H1 (cell line): ENCODE data around the gene NCAM1. TPM values are rescaled to one million over a fixed set of nuclear protein-coding genes. Genes with fewer than 3 reads are reported as not detected.

Experiments
- CTCF ChIA-PET: fragments of 300-600 bp; sonication (Branson Sonifier 250); formaldehyde crosslinking; loops from one replicate; lab custom pipeline; 2021; ENCODE audit not compliant: partially characterized antibody; lab: Charles Lee
- POLR2A ChIA-PET: fragments of 300-600 bp; sonication (Branson Sonifier 250); formaldehyde crosslinking; loops from one replicate; lab custom pipeline; 2021; ENCODE audit warnings: inconsistent platforms; ENCODE audit not compliant: partially characterized antibody; lab: Charles Lee
- DNase-seq, 2 experiments: peaks; one replicate each; pipeline versions ENCODE4 v3.0.0 to v3.0.0-alpha.2; 2010 to 2022; ENCODE audit warnings: low spot score in 2 of 2, low read depth in 1 of 2, mixed read lengths in 1 of 2
- FAIRE-seq: peaks from 2 replicates; lab custom pipeline; 2011; peaks lifted over from hg19 to GRCh38; lab: Jason Lieb, UNC
- H2AFZ ChIP-seq: 2 replicates; pipeline ENCODE4 v1.8.1; 2012; ENCODE audit warnings: low read length, inconsistent platforms
- H2AK5ac ChIP-seq: 2 replicates; pipeline ENCODE4 v1.6.1; 2013; ENCODE audit warnings: low read depth, low read length
- H2BK120ac ChIP-seq: replicated peaks from 2 replicates; pipeline ENCODE3; 2013; ENCODE audit warnings: low read depth, low read length, inconsistent platforms
- H2BK12ac ChIP-seq: 2 replicates; pipeline ENCODE4 v1.6.1; 2013; ENCODE audit warnings: low read depth, low read length
- H2BK15ac ChIP-seq: 2 replicates; pipeline ENCODE4 v1.6.1; 2013; ENCODE audit warnings: low read length
- H2BK20ac ChIP-seq: 2 replicates; pipeline ENCODE4 v1.6.1; 2013; ENCODE audit warnings: low read length
- H2BK5ac ChIP-seq: 2 replicates; pipeline ENCODE4 v1.6.1; 2013; ENCODE audit warnings: low read depth, low read length
- H3K14ac ChIP-seq: 2 replicates; pipeline ENCODE4 v1.6.1; 2013; ENCODE audit warnings: inconsistent platforms; ENCODE audit not compliant: insufficient read length
- H3K18ac ChIP-seq: 2 replicates; pipeline ENCODE4 v1.6.1; 2013; ENCODE audit warnings: low read length; ENCODE audit errors: extremely low read depth
- H3K23ac ChIP-seq: 2 replicates; pipeline ENCODE4 v1.6.1; 2013; ENCODE audit warnings: inconsistent platforms; ENCODE audit not compliant: insufficient read length
- H3K23me2 ChIP-seq: 2 replicates; pipeline ENCODE4 v1.6.1; 2013; ENCODE audit warnings: low read depth, low read length
- H3K27ac ChIP-seq: 2 replicates; pipeline ENCODE4 v1.6.1; 2011; ENCODE audit warnings: low read depth, low read length, inconsistent platforms
- H3K27me3 ChIP-seq, 4 experiments: replicated peaks in 1 of 4; 1 replicate in 1 of 4; 2 replicates in 3 of 4; pipeline versions ENCODE4 v1.6.1 to v1.8.1; 2011 to 2013; ENCODE audit warnings: low read length in 3 of 4, mild to moderate bottlenecking in 3 of 4, inconsistent platforms in 2 of 4, mixed read lengths in 2 of 4, moderate library complexity in 1 of 4; ENCODE audit not compliant: control insufficient read depth in 3 of 4, insufficient read depth in 3 of 4; ENCODE audit errors: extremely low read depth in 1 of 4
- H3K36me3 ChIP-seq, 4 experiments: 2 replicates each; pipeline versions ENCODE4 v1.6.1 to v1.8.1; 2011 to 2013; ENCODE audit warnings: mild to moderate bottlenecking in 4 of 4, low read length in 3 of 4, moderate library complexity in 2 of 4, control low read depth in 1 of 4, inconsistent platforms in 1 of 4; ENCODE audit not compliant: insufficient read depth in 4 of 4, control insufficient read depth in 2 of 4
- H3K4ac ChIP-seq: replicated peaks from 2 replicates; pipeline ENCODE3; 2013; ENCODE audit warnings: low read length, low read depth, mixed read lengths, inconsistent platforms; ENCODE audit not compliant: insufficient read length
- H3K4me1 ChIP-seq, 4 experiments: replicated peaks in 1 of 4; 1 replicate in 1 of 4; 2 replicates in 3 of 4; pipeline versions ENCODE4 v1.6.1 to v1.8.1; 2011 to 2013; ENCODE audit warnings: low read length in 3 of 4, inconsistent platforms in 2 of 4, mixed read lengths in 1 of 4; ENCODE audit not compliant: insufficient read depth in 4 of 4, control insufficient read depth in 3 of 4
- H3K4me2 ChIP-seq, 2 experiments: 2 replicates each; pipeline versions ENCODE4 v1.6.1 to v1.8.1; 2011 to 2013; ENCODE audit warnings: low read depth in 2 of 2, low read length in 2 of 2, control low read depth in 1 of 2, inconsistent platforms in 1 of 2, mild to moderate bottlenecking in 1 of 2; ENCODE audit not compliant: insufficient read depth in 1 of 2
- H3K4me3 ChIP-seq, 4 experiments: fragments of 200-600, 300-600 bp in 1 of 4; sonication (generic), shearing (Covaris generic), sonication (Bioruptor Twin) in 1 of 4; 2 replicates each; pipeline versions ENCODE4 v1.5.1 to v1.8.1; 2011 to 2016; ENCODE audit warnings: low read length in 4 of 4, low read depth in 3 of 4, control low read depth in 2 of 4, inconsistent platforms in 2 of 4, mild to moderate bottlenecking in 2 of 4, mixed read lengths in 1 of 4, moderate library complexity in 1 of 4; ENCODE audit not compliant: insufficient read depth in 2 of 4; ENCODE audit errors: extremely low read depth in 1 of 4
- H3K56ac ChIP-seq: replicated peaks from 2 replicates; pipeline ENCODE3; 2013; ENCODE audit warnings: low read depth, mild to moderate bottlenecking, mixed read lengths, low read length, inconsistent platforms; ENCODE audit not compliant: insufficient read length
- H3K79me1 ChIP-seq: 2 replicates; pipeline ENCODE4 v1.6.1; 2013; ENCODE audit warnings: low read depth, low read length, control low read depth
- H3K79me2 ChIP-seq, 2 experiments: 2 replicates each; pipeline versions ENCODE4 v1.6.1 to v1.8.1; 2012 to 2013; ENCODE audit warnings: low read length in 2 of 2, mild to moderate bottlenecking in 2 of 2, inconsistent platforms in 1 of 2; ENCODE audit not compliant: insufficient read depth in 2 of 2, control insufficient read depth in 1 of 2
- H3K9ac ChIP-seq, 4 experiments: replicated peaks in 1 of 4; 1 replicate in 1 of 4; 2 replicates in 3 of 4; pipeline versions ENCODE4 v1.6.1 to v1.8.1; 2011 to 2013; ENCODE audit warnings: low read depth in 3 of 4, low read length in 3 of 4, control low read depth in 2 of 4, mild to moderate bottlenecking in 2 of 4, moderate library complexity in 2 of 4, inconsistent platforms in 1 of 4; ENCODE audit errors: extremely low read depth in 1 of 4
- H3K9me3 ChIP-seq, 2 experiments: 2 replicates each; pipeline versions ENCODE4 v1.6.1 to v1.8.1; 2012 to 2013; ENCODE audit warnings: mild to moderate bottlenecking in 2 of 2, moderate library complexity in 2 of 2, control low read depth in 1 of 2, inconsistent platforms in 1 of 2, low read depth in 1 of 2, low read length in 1 of 2, mixed read lengths in 1 of 2; ENCODE audit not compliant: insufficient read depth in 2 of 2
- H4K20me1 ChIP-seq, 2 experiments: replicated peaks in 1 of 2; 2 replicates each; pipeline versions ENCODE3 to v1.8.1; 2011 to 2013; ENCODE audit warnings: inconsistent platforms in 2 of 2, low read length in 2 of 2, mild to moderate bottlenecking in 1 of 2; ENCODE audit not compliant: insufficient read depth in 2 of 2, control insufficient read depth in 1 of 2
- H4K5ac ChIP-seq: 2 replicates; pipeline ENCODE4 v1.6.1; 2013; ENCODE audit warnings: low read length, low read depth, mixed read lengths, inconsistent platforms; ENCODE audit not compliant: insufficient read length
- H4K8ac ChIP-seq: 2 replicates; pipeline ENCODE4 v1.8.0; 2013; ENCODE audit warnings: mild to moderate bottlenecking, moderate library complexity, low read length, inconsistent platforms; ENCODE audit not compliant: insufficient read depth; ENCODE audit errors: extremely low read depth
- H4K91ac ChIP-seq: replicated peaks from 2 replicates; pipeline ENCODE3; 2013; ENCODE audit warnings: low read length, mixed read lengths, inconsistent platforms; ENCODE audit not compliant: insufficient read length
- CBX5 ChIP-seq: fragments of 300-800, 300-1000 bp; sonication (generic); IDR thresholded peaks from 2 replicates; pipeline ENCODE4 v1.7.1; 2016; ENCODE audit warnings: antibody characterized with exemption, low read length, low read depth
- CREB1 ChIP-seq: IDR thresholded peaks from 2 replicates; pipeline ENCODE4 v1.6.1; 2012; ENCODE audit warnings: inconsistent platforms
- KDM4A ChIP-seq: IDR thresholded peaks from one replicate; pipeline ENCODE4 v1.7.1; 2012; ENCODE audit warnings: low read depth, mild to moderate bottlenecking, moderate library complexity, low read length, inconsistent platforms; ENCODE audit not compliant: severe bottlenecking
- RAD21 ChIP-seq, 2 experiments: IDR thresholded peaks in 1 of 2; conservative IDR thresholded peaks in 1 of 2; 2 replicates each; pipeline ENCODE4 v1.6.1; 2011; ENCODE audit warnings: low read depth in 2 of 2, low read length in 2 of 2, improper control_type of control experiment in 1 of 2, inconsistent platforms in 1 of 2, mild to moderate bottlenecking in 1 of 2, moderate library complexity in 1 of 2
- RFX5 ChIP-seq: IDR thresholded peaks from 2 replicates; pipeline ENCODE4 v1.6.1; 2011; ENCODE audit warnings: low read depth, low read length, improper control_type of control experiment, borderline replicate concordance
- RXRA ChIP-seq: IDR thresholded peaks from 2 replicates; pipeline ENCODE4 v1.6.1; 2011; ENCODE audit warnings: low read depth, mild to moderate bottlenecking, low read length, moderate library complexity; ENCODE audit not compliant: insufficient read depth
- SP1 ChIP-seq: IDR thresholded peaks from 2 replicates; pipeline ENCODE4 v1.6.1; 2011; ENCODE audit warnings: low read depth, low read length
- SP2 ChIP-seq: IDR thresholded peaks from 2 replicates; pipeline ENCODE4 v1.6.1; 2012; ENCODE audit warnings: mild to moderate bottlenecking, low read length, inconsistent platforms
- SP4 ChIP-seq: IDR thresholded peaks from 2 replicates; pipeline ENCODE4 v1.6.1; 2012; ENCODE audit warnings: low read length, inconsistent platforms
- TBP ChIP-seq: IDR thresholded peaks from 2 replicates; pipeline ENCODE4 v1.6.1; 2011; ENCODE audit warnings: low read depth, low read length, improper control_type of control experiment
- TEAD4 ChIP-seq: IDR thresholded peaks from 2 replicates; pipeline ENCODE4 v1.6.1; 2012; ENCODE audit warnings: low read depth, low read length, inconsistent platforms, mixed read lengths
- ZNF274 ChIP-seq: IDR thresholded peaks from 2 replicates; pipeline ENCODE4 v1.7.0; 2012; ENCODE audit warnings: low read length, borderline replicate concordance; ENCODE audit errors: extremely low read depth
- WGBS, 2 experiments: shearing (Covaris generic) in 1 of 2; methylation state at CpG; one replicate each; pipeline versions ENCODE4 v1.1.6 to v1.1.7; 2013 to 2015; ENCODE audit warnings: low lambda C conversion rate in 2 of 2, mixed read lengths in 2 of 2, inconsistent platforms in 1 of 2, low coverage in 1 of 2, missing lambda C conversion rate in 1 of 2; ENCODE audit not compliant: insufficient replicate concordance in 2 of 2, insufficient coverage in 1 of 2, insufficient read length in 1 of 2; ENCODE audit errors: extremely low coverage in 1 of 2, missing lambda C conversion rate in 1 of 2; 5-methylcytosine and 5-hydroxymethylcytosine counted together
- polyA plus RNA-seq, 7 experiments: library from polyadenylated mRNA; depleted of rRNA in 3 of 7; stranded (reverse) in 5 of 7; unstranded in 2 of 7; fragments of >200 nt in 5 of 7; fragments of 200-250 nt in 2 of 7; gene quantifications; 1 replicate in 5 of 7; 2 replicates in 1 of 7; 4 replicates in 1 of 7; pipeline versions ENCODE4 v1.2.1 to v1.2.3, GENCODE V29; 2011 to 2013; ENCODE audit warnings: missing spikeins in 2 of 7, mixed read lengths in 2 of 7
- total RNA-seq: library from RNA; stranded (reverse); fragmentation: NEBNext Ultra II Directional; extraction: Animal tissue kit (Norgen Biotek cat#: 25700); gene quantifications from 2 replicates; pipeline ENCODE4 v1.2.1, GENCODE V29; 2021
- TF ChIP-seq, protein P1 (sequence below): IDR thresholded peaks from 2 replicates; pipeline ENCODE4 v1.6.1; 2012; ENCODE audit warnings: low read length, inconsistent platforms

The NCAM1 gene
- total and polyA plus RNA-seq, 2 of the 8 experiments (the other 6 are each of a cell fraction or from before 2014, with no cell fraction given), result 3.1 to 4.3 TPM

DNA sequence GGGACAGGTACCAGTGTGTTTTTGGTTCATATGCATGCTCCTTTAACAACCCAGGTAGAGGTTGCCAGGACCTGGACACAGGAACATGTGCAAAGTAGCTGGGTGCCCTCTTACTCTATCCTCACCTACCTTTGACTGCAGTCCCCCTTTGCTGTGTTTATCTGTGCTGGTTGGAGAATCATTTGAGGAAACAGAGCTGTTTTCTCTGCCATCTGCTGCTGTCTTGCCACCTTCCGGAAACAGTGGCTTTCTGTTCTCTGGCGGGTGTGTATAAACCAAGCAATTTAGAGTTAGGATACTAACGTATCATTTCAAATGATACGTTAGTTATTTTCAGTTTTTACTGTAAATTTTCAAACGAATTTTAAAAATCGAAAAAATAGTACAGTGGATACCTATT lies 181.3 kb downstream of the NCAM1 start:
- Histone ChIP-seq H3K23ac (no peak overlapping the region), H3K79me1 (no peaks in the 10 kb centered on the region), H4K5ac (no peak overlapping the region), H2BK120ac (no peak overlapping the region), H3K36me3 (no peaks in the 10 kb centered on the region), H2AK5ac (no peak overlapping the region), H3K18ac (no peak overlapping the region), H2BK5ac (no peak overlapping the region), H3K9me3 (no peaks in the 10 kb centered on the region), H3K23me2 (no peaks in the 10 kb centered on the region), H3K9ac (no peak overlapping the region), H3K14ac (no peak overlapping the region), H3K27ac (no peak overlapping the region), H3K27me3 (no peaks in the 10 kb centered on the region), H3K4me3 (no peak overlapping the region), H2BK12ac (no peak overlapping the region), H4K91ac (no peak overlapping the region), H3K4me1 (peaks cover 0 to 2% (median under 1%) of the 10 kb centered on the region in 4 experiments; a peak in 1 of 7 replicates), H2BK20ac (no peak overlapping the region), H4K20me1 (no peaks in the 10 kb centered on the region), H2BK15ac (no peak overlapping the region), H2AFZ (no peak overlapping the region), H3K79me2 (no peaks in the 10 kb centered on the region), H4K8ac (no peak overlapping the region), H3K4me2 (no peak overlapping the region), H3K56ac (no peak overlapping the region), H3K4ac (no peak overlapping the region)
- POLR2A ChIA-PET, result no interaction called here
- no peak for DNase-seq
- no peak for FAIRE-seq
- CTCF ChIA-PET, result interaction anchor here (0.7 to 2.0 kb wide), 3 partner anchors 10 to 147 kb away, joined by 3 to 10 read pairs (median 3); no protein-coding TSS in a partner anchor
- 83% methylated on average over 6 of the region's 6 CpGs; no CpG with 5 or more reads in 1 of the 2 experiments for WGBS, 2 experiments
- TF ChIP-seq SP1, result no peak
- TF ChIP-seq SP2, result no peak
- no peak for TF ChIP-seq RXRA
- no peak for TF ChIP-seq TBP
- no peak for TF ChIP-seq RAD21 (IDR thresholded peaks at IDR 0.05 in 1 of 2, conservative IDR thresholded peaks at IDR 0.05 in 1 of 2; ENCODE audit: low read depth in 2 of 2, low read length in 2 of 2)
- TF ChIP-seq KDM4A, result no peak
- no peak for TF ChIP-seq ZNF274
- no peak for TF ChIP-seq SP4
- TF ChIP-seq RFX5, result no peak
- no peak for TF ChIP-seq TEAD4
- no peak for TF ChIP-seq CBX5
- TF ChIP-seq, protein P1, sequence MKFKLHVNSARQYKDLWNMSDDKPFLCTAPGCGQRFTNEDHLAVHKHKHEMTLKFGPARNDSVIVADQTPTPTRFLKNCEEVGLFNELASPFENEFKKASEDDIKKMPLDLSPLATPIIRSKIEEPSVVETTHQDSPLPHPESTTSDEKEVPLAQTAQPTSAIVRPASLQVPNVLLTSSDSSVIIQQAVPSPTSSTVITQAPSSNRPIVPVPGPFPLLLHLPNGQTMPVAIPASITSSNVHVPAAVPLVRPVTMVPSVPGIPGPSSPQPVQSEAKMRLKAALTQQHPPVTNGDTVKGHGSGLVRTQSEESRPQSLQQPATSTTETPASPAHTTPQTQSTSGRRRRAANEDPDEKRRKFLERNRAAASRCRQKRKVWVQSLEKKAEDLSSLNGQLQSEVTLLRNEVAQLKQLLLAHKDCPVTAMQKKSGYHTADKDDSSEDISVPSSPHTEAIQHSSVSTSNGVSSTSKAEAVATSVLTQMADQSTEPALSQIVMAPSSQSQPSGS, result no peak
- TF ChIP-seq CREB1, result no peak
